GM18868 (cell line): ENCODE results near the gene WHRN.

Experiments used
- ATAC-seq: cut with Tn5 transposase; IDR thresholded peaks from one replicate; pipeline ENCODE4 v1.9.1; 2021; ENCODE audit warnings: mild to moderate bottlenecking, moderate library complexity; ENCODE audit not compliant: unreplicated experiment

The WHRN gene

DNA sequence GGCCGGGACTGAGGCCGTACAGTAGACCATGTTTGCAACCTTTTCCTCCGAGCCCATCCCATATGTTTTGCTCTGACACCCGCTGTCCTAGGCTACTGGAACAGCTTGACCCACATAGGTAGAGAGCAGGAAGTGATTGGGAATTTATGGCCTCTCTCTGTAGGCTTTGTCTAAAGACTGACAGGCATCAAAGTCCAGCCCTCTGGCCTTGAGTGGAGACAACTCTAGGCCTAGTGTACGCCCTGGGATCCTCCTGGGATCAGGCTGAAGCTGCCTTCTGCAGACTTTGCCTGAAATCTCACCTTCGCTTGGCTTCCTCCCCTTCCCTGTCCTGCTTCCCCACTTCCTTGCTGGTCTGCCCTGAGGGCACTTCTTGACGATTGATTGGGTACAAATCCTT is 103.9 kb downstream of the WHRN start:
- no peak for ATAC-seq

DNA sequence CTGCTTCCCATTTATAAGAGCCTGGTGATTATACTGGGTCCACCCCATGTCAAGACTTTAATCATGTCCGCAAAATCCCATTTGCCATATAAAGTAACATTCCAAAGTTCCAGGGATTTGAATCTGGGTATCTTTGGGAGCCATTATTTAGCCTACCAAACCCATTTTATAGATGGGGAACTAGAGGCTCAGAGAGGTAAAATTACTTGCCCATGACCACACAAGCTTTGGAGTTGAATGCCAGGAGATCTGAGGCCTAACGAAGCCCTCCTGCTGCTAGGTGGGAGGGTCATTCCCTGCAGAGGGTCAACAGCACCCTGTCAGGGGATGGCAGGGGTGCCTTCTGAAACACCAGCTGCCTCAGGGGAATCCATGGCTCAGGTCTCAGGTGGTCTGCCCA is 104.5 kb downstream of the WHRN start:
- no peak for ATAC-seq

DNA sequence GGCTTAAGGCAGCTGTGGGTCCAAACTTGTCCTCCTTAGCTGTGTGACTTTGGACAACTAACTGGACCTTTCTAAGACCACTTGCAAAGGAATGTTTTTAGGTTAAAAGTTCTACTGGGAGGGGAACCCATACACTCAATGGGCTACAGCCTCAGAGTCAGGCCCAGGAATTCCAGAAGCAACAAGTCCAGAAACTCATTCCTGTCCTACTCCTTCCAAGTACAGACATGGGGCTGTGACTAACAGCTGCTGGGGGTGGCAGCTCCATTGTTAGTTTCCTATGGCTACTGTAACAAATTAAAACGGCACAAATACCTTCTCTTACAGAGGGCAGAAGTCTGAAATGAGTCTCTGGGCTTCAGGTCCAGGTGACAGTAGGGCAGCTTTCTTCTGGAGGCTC is 105.1 kb downstream of the WHRN start:
- ATAC-seq: no peak

DNA sequence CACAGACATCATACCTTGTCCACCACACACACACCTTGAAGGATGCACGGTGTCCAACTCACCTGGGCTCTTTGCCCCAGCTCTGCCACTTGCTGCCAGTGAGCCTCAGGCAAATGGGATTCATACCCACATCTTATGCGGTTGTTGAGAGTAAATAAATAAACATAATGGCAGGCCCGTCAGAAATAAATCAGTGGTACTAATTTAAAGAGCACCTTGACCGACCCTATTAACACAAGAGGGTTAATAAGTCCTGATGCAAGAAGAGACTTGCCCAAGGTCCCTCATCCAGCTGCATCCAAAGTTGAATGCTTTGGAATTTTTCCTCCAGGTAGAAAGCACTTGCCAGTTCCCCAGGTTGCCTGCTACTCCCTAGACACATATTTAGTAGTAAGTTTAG is 105.9 kb downstream of the WHRN start:
- no peak for ATAC-seq

DNA sequence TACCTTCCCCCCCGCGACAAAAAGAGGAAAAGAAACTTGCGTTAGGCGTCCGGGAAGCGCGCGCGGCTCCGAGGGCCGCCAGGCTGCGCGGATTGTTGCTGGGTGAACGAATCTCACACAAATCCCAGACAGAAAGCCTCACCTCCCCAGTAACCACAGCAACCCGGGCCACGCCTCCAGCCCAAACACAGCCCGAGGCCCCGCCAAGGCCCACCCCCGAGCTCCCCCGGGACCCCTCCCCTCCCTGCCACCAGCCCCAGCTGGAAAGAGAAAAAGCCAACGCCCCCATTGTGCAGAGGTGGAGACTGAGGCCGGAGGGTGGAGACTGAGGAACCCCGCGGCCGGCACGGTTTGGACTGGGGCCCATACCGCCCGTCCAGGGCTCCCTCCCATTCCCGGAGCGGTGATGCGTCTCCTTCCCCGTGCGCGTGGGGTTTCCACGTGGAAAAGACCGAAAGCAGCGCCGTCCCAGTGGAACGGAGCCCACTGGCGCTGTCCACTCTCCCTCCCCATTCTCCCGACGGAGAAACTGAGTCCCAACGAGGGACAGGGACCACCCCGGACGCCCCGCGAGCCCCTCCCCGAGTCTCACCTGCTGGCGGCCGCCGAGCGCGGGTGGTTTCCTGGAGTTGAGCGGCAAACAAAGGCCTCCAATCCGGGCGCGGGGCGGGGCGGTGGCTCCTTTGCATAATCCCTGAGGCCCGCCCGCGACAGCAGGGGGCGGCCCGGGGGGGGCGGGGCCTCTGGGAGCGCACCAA is 107.2 kb downstream of the WHRN start:
- peak; percentile 74 for ATAC-seq

DNA sequence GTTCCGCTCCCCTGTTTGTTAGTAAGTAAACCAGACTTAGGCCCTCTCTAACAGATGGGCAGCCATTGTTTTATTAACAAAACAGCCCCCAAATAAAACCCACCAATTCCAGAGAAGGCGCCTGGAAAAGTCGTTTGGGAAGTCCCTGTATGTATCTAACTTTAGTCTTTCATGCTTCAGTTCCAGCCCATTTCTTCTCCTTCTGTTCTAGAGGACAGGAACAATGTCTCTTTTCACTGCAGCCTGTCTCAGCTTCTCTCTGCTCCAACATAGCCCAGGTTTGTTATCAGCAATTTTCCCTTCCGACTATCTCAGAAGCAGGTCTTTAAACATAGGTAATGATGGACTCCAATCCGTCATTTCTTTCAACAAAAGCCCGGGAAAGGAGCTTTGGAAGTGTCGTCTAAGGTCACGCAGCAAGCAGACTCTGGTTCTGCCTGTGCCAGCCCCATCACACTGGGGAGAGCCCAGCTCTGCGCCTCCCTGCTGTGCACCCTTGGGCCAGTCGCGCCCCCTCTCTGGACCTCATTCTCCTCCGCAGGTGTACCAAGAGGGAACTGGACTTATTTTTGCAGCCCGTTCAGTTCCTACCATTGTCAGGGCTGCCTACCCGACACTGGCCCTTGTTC is 107.9 kb downstream of the WHRN start:
- no peak for ATAC-seq

DNA sequence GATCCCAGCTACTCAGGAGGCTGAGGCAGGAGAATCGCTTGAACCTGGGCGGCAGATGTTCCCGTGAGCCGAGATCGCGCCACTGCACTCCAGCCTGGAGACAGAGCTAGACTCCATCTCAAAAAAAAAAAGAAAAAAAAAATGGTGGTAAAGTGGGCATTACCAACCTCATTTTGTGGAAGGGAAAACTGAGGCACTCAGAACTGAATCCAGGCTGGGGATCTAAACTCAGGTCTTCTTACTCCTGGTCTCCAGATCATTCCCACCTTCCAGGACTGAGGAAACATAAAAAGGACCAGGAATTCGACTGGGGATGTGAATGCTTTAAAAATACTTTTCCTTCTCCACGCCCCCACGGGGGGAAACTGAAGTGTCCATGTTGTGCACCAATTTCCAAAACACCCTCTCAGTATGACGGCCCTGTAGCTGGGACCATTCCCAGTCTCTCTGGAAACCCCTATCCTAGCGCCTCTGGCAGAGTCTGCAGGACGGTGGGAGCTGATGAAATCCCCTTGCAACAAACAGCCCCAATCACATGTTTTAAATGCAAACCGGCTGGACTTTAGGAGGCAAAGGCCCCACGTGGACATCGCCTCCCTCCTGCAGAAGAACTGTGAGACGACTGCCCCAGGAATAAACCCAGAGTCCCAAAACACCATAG is 108.6 kb downstream of the WHRN start:
- no peak for ATAC-seq

DNA sequence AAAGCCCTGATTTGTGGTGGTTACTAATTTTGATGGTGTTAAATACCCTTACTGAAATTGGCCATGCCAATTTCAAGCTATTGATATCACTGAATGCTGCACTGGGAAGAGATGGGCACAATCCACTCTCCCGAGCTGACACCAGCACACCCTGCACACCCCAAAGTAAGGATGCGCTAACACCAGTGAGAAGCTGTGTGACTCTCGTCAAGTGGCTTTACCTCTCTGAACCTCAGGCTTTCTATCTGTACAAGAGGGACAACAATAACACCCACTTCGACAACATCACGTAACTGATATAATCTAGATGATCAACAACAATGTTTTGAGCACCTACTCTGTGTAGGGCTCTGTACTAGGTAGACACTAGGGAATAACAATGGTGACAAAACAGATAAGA is 109.5 kb downstream of the WHRN start:
- no peak for ATAC-seq

DNA sequence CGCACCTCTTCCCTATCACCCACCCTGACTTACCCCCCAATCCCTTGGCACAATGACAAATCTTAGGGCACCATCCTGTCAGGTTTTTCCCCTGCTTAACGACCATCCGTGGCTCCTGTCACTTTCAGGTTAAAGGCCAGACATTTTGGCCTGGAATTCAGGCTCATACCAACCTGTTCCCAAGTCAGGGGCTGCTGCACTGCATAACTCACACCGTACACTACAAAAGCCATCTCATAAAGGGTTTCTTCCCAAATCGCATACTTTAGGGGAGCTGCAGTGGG is 110.0 kb downstream of the WHRN start:
- no peak for ATAC-seq

DNA sequence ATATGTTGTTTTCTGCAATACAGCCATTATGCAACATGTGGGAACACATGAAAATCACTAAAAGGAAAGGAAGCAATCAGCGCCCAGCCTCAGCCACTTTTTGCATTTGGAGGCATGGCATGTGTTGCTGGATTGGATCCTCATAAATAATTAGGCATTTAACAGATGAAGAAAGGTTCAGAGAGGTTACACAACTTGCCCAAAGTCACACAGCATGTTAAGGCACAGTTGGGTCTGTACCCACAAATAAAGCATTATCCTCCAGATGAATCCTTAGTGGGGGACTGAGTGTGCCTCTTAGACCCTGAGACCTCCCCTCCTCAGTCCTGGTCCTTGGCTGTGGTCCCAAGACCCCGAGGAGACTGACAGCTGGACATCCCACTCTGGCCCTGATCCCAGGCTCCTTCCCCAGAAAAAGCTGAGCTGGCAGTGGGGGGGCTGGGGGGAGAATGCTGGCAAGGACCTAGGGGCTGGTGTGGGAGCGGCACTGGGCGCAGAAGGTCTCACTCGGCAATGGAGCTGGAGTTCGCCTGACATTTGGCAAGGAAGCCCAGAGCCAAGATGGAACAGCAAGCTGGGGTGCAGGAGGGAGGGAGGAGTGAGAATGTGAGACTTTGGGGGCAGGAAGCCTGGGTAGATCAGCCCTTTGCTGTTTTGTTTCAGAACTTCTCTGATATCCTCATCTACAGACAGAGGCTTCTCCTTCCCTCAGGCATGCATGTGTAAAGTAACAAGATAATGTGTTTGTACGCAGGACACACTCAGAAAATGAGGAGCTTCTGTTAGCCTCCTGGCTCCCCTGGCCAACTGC is 110.5 kb downstream of the WHRN start:
- no peak for ATAC-seq

DNA sequence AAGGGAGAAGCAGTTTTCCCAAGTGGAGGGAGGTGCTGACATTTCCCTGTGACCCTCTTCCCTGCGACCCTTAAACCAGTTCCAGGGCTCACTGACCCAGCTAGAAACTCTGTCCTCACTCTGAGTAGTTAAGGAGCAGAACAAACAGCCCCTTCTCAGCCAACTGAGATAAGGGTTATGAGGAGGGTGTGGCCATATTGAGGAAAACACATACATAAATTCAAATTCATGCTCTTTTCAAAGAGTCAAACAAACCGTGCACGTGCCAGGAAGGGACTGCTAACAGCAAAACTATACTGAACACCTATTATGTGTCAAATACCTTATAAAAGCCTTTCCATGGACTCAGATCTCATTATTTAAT is 112.5 kb downstream of the WHRN start:
- ATAC-seq: no peak

DNA sequence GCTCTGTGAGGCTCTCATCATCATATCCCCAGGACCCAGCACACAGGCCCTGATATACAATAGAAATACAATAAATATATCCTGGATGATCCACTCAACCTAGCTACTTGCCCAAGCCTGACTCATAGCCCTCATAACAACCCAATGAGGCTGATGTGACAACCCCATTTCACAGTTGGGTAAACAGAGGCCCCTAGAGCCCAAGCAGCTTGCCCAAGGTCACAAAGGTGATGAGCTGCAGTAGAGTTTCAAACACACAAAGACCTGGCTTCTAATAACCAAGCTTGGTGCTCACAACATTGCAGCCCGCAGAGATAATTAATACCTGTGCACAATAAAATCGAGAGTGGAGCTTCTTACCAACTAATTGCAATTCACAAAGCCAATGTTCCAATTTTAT is 114.3 kb downstream of the WHRN start:
- no peak for ATAC-seq

DNA sequence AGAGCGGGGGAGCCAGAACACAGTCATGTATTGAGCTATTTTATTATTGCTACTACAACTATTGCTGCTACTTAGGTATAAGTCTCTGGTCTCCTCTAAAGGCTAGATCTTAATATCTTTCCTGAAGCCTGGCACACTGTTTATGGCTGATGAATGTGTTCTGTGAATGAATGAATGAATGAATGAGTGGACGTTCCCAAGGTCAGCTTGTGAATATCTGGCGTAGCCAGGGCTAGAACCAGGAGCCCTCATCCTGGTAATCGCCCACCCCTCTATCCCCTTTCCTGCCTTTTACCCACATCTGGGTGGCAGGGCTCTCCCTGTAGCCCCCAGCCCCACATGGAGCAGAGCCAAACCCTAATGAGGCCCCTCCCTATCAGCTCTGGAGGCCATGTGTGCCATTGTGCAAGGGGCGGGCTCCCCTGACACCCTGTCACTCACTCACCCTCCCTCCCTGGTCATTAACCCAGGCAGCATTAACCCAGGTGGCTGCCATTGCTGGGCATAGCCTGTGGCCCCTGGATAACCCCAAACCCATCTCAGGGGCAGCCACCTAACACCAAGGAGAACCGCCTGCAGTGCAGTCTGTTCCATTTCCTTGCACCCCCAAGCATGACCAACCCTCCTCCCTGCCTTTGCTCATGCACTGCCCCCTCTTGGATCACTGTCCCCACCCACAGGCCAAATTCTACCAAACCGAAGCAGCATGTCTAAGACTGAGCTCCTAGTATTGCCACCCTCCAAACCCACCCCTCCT is 115.5 kb downstream of the WHRN start:
- ATAC-seq: peak; percentile 18

DNA sequence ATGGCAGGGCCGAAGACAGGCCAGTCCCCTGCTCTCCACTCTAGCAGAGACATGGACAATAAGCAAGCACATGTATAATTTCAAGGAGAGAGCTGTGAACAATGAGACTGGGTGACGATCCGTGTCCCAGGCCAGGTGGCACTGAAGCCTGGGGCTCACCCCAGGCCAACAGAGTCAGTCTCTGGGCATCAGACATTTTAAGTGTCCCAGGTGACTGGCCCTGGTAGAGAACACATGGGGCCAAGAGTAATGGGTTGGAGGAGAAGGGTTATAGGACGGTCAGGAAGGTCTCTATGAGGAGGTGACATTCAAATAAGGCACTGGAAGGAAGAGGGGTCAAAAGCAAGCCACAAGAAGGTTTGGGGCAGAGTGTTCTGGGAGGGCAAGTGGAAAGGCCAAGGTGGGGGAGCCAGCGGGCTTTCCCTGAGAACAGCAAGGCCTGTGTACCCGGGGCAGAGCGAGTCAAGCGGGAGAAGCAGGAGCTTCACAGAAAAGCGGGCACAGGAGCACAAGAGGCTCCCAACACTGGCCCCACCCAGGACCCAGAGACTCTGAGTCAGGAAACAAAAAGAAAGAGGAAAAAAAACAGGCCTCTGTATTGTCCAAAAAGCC is 116.4 kb downstream of the WHRN start:
- no peak for ATAC-seq

DNA sequence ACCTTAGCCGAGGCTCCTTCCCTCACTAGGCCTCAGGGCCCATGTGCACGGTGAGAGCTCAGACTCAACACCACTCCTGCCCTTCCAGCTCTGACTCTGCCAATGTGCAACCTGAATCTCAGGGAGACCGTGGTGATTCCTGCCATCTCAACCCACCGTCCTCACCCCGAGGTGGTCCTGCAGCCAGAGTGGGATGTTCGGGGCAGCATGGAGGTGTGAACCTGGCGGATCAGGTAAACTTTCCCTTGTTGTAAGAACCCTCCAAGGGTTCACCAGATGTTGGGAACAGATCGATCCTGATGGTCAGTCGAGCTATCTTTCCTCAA is 117.0 kb downstream of the WHRN start:
- no peak for ATAC-seq

DNA sequence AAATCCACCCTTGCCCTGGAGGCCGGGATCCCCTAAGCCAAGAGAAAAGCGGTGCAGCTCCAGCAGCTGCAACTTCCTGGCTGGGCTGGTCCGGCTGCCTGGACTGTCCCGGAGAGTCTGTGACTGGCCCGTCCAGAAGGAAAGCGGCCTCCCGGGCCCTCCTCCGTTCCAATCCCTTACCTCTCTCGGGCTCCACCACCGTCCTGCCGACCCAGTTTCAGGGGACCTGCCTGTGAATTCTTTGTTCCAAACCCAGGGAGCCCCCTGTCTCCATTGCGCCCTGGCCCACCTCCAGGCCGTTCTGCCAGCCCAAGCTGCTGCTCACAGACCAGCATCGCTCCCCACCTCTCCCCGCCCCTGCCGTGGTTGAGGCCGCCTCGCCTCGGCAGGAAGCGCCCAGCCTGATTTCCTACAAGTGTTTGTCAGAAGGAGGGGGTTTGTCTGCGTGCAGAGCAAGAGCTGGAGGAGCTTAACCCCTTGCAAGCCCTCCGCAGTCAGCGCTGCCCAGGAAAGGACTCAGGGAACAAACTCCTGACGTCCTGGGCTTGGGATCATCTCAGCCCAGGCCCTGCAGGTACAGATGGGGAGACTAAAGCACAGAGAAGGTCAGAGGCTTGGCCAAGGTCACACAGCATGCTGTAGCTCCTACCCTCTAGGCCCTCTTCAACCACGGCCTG is 117.5 kb downstream of the WHRN start, which contains the start of gene AKNA:
Gene AKNA (minus strand): TSS at position 303 of the 677 bp plus-strand sequence. CDS start 6,649 bp downstream, outside the sequence.
- ATAC-seq: peak; percentile 17

DNA sequence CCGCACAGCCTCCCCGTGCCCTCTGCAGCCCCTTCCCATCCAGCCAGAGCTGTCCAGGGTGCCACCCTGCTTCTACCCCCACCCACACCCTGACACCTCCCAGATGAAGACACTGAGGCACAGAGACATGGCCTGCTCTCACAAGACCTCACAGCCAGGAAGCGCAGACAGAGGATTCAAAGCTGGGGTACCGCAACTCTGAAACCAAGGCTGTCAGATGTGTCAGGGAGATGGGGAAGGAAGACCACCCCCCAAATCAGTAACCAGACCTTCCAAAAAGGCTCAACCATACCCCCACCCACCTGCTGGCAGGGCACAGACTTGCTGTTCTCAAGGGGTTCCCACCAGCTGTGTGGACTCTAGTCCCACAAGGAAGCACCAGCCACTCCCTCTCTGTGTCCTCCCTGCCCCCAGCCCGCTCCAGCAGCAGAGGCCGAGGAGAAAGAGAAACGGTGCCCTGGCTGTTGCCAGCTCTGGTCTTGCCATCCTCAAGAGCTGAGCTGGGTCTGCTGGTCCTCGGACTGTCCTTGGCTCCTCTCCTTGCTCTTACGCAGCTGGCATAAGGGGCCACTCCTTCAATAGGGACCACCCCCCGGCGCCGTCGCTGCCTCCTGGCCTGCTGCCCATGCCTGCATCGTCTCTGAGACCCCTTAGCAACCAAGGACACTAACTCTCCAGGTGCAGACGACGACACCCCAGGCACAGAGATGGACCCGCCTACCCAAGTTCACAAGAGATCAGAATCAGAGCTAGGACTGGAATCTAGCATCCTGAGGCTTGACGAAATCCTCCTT is 118.2 kb downstream of the WHRN start:
- ATAC-seq: no peak

DNA sequence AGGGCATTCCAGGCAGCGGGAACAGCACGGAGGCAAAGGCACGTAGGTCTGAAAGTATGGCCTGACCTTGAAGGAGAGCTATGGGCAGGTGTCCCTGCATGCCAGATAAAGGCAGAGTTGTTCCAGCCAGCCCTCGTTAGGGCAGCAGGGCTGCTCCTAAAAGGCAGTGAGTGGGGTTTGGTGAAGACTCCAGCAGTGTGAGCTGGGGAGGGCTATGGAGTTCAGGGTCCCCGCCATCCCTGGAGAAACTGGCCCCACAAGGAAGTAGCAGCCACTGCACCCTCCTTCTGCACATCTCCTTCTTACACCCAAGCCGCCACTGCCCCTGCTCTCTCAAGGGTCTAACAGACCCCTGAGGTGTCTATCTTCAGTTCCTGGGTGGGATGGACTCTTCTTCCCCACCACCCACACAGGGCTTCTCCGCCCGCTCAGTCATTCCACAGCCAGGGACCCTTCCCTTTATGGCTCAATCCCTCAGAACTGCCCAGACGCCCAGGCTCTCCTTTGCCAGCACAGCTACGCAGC is 118.8 kb downstream of the WHRN start:
- ATAC-seq: no peak
